LNCAP (cell line): Measurements from ENCODE around the gene ZDHHC17.

Experiments
- TF ChIP-seq, protein P1 (sequence below): fragments of 450-650 bp; IDR thresholded peaks from 2 replicates; pipeline ENCODE4 v1.5.1; 2017; ENCODE audit warnings: mild to moderate bottlenecking

Gene ZDHHC17

GRCh38 chr12:76778364-76778763, 14.4 kb downstream of the ZDHHC17 start:
- TF ChIP-seq, protein P1, sequence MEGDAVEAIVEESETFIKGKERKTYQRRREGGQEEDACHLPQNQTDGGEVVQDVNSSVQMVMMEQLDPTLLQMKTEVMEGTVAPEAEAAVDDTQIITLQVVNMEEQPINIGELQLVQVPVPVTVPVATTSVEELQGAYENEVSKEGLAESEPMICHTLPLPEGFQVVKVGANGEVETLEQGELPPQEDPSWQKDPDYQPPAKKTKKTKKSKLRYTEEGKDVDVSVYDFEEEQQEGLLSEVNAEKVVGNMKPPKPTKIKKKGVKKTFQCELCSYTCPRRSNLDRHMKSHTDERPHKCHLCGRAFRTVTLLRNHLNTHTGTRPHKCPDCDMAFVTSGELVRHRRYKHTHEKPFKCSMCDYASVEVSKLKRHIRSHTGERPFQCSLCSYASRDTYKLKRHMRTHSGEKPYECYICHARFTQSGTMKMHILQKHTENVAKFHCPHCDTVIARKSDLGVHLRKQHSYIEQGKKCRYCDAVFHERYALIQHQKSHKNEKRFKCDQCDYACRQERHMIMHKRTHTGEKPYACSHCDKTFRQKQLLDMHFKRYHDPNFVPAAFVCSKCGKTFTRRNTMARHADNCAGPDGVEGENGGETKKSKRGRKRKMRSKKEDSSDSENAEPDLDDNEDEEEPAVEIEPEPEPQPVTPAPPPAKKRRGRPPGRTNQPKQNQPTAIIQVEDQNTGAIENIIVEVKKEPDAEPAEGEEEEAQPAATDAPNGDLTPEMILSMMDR: no peak

DNA sequence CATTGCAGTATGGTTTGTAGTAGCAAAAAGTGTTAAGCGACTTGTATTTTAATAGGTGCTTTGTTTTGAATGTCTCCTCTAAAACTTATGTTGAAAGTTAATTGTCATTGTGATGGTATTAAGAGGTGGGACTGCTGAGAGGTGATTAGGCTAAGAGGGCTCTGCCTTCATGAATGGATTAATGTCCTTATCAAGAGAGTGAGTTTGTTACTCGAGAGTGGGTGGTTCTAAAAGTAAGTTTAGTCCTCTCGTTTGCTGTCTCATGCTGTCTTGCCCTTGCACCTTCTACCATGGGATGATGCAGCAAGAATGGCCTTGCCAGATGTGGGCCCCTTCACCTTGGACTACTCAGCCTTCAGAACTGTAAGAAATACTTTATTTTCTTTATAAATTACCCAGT, 17.4 kb downstream of the ZDHHC17 start:
- TF ChIP-seq, protein P1: no peak

DNA sequence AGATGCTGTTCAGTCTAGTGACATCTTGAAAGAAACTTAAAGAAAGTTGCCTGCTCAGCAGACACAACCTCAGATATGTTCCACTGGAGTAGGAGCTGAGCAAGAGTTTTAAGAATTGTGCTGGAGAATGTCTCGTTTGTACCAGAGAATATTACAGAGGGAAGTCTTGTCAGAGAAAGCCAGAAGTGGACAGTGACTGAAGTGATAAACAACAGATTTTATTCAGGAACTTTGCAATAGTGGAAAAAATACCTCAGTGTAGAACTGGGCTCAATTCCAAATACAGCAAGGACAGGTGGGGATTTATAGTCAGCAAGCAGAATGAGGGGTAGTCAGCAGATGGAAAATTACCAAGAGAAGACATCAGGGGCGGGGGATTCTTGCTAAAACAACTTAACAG, 18.6 kb downstream of the ZDHHC17 start:
- TF ChIP-seq, protein P1: no peak

DNA sequence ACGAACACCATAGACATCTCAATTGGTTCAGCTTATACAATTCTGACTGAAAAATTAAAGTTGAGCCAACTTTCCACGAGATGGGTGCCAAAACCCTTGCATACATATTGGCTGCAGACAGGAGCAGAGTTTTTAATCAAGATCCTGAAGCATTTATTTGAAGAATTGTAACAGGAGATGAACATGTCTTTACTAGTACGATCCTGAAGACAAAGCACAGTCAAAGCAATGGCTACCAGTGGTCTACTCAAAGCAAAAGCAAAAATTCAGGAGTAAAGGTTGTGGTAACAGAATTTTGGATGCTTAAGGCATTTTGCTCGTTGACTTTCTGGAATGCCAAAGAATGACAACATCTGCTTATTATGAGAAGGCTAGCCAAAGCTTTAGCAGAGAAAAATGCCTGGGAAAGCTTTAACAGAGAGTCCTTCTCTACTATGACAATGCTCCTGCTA, 20.7 kb downstream of the ZDHHC17 start:
- TF ChIP-seq, protein P1: no peak

DNA sequence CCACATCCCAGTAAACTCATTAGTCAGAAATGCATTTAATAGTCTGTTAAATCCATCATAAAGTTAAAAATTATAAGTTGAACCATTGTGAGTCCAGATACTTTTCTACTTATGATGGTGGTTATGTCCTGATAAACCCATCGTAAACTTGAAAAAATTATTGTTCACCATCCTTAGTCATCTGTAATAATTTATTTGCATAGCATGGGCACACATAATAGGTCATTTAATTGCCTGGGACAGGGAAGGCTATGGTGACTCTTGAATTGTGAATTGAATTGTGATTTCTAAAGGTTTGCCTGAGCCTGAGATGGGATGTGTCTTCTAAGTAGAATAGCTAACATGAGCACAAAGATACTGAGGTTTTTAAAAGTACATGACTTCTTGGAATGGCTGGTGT, 21.5 kb downstream of the ZDHHC17 start:
- TF ChIP-seq, protein P1: no peak

DNA sequence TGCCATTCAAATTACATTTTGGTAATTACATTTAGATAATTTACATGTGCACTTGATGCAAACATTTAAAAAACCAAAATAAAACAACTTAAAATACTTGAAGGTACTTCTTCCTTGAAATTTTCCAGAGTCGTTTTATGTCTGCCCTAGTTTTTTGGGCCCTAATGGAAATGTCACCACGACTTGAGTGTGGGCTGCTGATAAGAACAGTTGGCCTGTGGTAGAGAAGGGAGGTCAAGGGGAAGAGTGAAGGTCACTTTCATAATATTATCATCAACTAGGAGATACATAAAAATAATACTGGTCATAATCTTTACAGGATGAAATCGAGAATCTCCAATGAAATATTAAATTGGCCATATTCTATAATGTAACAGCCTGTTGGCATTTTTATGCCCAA, 23.1 kb downstream of the ZDHHC17 start:
- TF ChIP-seq, protein P1: no peak

GRCh38 chr12:76787689-76788088, 23.8 kb downstream of the ZDHHC17 start:
- TF ChIP-seq, protein P1: no peak

DNA sequence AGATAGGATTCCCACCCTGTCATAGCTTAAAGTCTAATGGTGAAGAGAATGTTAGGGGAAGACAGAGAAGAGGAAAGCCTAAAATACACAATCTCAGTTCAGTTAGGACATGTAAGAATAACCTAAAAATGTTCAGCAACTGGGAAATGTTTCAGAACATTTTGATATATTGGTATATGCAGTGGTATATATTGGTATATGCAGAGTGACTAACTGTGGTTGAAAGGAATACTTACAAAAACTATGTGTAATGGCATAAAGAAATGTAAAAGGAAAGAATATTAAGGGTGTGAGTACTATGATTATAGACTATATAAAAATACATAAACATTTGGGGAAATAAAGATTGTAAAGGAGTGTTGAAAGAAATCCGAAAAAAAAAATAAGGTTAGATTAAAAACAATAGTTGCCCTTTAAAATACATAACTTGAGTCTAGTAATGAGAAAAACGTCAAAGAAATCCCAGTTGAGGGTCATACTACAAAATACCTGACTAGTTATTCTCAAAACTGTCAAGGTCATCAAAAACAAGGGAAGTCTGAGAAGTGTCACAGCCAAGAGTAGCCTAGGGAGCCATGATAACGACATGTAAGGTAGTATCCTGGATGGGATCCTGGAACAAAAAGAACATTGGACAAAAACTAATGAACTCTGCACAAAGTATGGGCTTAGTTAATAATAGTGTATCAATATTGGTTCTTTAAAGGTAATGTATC, 25.6 kb downstream of the ZDHHC17 start:
- TF ChIP-seq, protein P1: no peak
